HK-2 (cell line): ENCODE measurements around the gene SLC66A3.
"Not testable (repeated sequence)": the region's sequence is repeated elsewhere in the genome, so short reads cannot be mapped to it uniquely, and the experiment has no call there.

Experiments used
- DNase-seq: peaks from one replicate; pipeline ENCODE4 v3.0.0-alpha.2; 2018; ENCODE audit not compliant: unreplicated experiment

SLC66A3 gene

GRCh38 chr2:11163439-11164317 is 8.4 kb downstream of the SLC66A3 start:
- DNase-seq, result no peak

- DNase-seq, result not testable (repeated sequence)
These were observed 9.8 kb downstream of the SLC66A3 start for GRCh38 chr2:11165046-11165445.

GRCh38 chr2:11166476-11166875 is 11.2 kb downstream of the SLC66A3 start:
- no peak for DNase-seq

DNA sequence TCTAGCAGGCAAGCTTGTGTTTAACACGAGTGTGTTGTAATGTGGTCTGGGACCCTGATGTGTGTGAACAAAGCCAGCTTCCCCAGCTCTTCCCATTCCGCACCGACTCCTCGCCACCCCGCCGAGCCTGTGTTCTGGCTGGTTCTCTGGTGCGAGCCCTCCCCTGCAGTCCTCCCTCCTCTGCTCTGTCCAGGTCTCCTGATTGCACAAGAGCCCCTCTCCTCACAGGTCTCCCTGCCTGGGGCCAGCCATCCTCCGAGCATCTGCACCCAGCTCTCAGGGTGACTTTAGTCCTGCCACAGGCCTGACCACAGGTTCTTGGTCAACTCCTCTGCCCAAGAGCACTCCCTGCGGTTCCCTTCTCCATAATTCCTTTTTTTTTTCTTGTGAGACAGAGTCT is 13.2 kb downstream of the SLC66A3 start:
- no peak for DNase-seq

DNA sequence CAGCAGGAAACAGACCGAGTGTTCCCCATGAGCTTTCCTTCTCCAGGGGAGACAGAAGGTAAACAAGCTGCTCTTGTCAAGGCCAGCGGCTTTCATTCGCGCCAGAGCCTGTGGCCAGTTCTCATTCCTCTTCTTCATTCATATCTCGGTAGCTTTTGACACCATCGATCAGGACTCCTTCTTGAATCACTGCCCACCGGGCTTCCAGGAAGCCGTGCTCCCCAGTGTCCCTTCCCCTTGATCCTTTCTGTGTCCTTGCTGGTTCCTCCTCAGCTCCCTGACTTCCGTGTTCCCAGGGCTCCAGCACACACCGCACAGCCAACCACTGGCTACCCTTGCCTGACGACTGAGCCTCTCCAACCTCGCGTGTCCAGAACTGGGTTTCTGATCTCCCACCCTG is 14.1 kb downstream of the SLC66A3 start:
- DNase-seq, result no peak

DNA sequence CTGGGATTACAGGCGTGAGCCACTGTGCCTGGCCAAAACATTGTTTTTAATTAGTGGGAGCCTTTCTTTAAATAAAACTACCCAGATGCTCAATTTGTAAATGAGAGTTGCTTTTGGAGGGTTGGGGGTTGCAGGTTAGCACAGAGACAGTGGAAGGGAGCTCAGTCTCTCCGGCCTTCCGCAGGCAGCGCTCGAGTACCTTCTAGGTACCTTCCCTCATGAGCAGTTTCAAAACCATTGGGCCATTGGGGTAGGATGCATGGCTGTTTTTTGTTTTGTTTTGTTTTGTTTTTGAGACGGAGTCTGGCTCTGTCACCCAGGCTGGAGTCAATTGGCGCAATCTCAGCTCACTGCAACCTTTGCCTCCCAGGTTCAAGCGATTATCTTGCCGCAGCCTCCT is 19.0 kb downstream of the SLC66A3 start:
- no peak for DNase-seq

GRCh38 chr2:11175293-11175795 is 20.1 kb downstream of the SLC66A3 start:
- DNase-seq, result no peak

DNA sequence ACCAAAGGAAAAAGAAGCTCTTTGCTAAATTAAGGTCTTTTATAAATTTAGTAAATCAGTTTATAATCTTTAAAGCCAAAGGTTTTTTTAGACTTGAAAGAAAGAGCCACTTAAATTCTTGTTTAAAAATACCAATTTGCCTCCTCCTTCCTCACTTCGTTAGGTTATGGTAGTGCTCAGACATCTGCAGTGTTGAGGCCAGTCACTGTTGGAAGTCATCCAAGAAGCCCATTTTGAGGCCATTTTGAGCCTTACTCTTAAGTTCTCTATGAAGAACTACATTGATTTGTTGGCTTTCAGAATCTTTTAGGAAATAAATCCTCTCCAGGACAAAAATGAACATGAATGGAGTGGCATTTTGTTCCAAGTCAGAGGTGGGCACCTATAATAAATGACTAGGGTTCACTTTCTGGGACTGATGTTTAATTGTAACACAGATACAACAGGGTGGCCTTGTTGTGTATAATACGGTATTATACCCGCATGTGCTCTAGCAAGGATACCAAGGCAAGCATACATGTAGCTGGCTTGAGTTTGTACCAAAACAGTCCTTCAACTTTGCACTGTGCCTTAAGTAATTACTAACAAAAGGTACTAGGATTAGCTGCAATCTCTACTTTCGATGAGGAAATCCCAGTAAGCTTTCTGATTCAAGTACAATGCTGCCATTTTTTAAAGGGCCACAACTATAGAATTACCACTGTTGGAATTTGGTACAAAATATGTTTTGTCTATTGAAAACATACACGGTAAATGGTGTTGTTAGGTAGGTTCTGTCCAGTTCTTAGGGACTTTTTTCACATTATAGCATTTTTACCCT is 22.8 kb downstream of the SLC66A3 start:
- no peak for DNase-seq

DNA sequence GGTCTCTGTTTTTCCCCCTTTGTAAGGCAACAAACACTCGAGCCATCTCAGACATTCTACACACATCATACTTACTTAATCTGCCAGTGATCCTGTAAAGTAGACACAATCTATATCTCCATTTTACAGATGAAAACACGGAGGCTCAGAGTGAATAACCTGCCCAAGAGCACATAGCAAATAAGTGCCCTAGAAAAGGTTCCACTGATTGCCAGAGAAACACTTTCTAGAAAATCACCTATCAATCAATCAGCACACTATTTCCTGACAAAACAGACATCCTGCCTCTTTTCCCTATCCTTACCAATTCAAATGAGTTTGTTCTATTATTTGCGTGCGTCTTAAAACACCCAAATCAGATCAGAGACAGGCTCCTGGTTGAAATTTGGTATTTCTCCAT is 23.9 kb downstream of the SLC66A3 start:
- DNase-seq, result no peak

DNA sequence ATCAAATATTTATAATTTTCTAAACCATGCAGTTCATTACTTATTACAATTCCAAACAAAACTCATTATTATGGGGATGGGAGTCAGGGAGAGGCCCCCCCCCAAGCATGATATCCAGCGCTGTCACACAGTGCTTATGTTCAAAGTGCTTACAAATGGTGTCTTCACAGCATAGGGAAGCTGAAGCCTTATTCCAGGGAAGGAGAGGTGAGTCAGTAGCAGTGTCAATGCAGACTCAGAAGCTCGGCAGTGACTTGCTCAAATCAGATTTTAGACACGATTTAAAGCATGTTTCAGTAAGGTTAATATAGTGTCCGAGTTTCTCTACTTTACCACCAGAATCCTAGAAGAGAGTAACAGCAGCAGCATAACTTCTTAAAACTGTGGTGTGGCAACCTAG is 24.6 kb downstream of the SLC66A3 start:
- no peak for DNase-seq

GRCh38 chr2:11180653-11181052 is 25.4 kb downstream of the SLC66A3 start:
- no peak for DNase-seq

DNA sequence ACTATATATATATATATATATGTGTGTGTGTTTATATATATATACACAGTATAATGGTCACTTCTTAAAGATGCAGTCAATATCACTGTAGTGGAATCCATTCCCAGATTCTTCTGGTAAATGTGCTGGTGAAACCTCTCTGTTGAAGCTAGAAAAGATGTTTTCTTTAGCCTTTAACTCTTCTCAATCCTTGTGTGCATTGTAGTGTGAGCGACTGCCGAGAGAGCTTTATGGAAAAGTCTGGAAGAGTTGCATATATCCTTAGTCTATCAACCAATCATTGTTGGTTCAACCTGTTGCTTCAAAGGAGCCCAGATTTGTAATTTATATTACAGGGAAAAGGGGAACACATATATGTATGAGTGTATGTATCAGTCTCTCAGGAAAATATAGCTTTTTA is 27.7 kb downstream of the SLC66A3 start:
- DNase-seq, result no peak

- no peak for DNase-seq
These were observed 30.9 kb downstream of the SLC66A3 start for GRCh38 chr2:11186145-11186544.

GRCh38 chr2:11187083-11187619 is 31.9 kb downstream of the SLC66A3 start:
- DNase-seq, result no peak

DNA sequence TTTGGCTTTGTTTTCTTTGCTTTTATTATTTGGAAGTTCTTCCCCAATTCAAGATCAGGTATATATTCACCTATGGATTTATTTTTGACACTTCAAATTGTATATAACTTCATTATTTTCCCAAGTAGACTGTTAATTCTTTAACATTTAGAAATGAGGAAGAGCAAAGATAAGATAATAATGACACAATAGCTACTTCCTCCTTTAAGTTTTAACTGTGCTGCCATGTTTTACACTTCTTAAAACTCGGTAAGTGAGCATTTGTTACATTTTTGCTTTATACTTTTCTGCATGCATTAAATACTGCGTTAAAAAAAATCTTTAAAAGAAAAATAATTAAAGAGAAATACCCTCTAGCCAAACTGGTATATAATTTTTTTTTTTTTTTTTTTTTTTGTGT is 32.5 kb downstream of the SLC66A3 start:
- no peak for DNase-seq

DNA sequence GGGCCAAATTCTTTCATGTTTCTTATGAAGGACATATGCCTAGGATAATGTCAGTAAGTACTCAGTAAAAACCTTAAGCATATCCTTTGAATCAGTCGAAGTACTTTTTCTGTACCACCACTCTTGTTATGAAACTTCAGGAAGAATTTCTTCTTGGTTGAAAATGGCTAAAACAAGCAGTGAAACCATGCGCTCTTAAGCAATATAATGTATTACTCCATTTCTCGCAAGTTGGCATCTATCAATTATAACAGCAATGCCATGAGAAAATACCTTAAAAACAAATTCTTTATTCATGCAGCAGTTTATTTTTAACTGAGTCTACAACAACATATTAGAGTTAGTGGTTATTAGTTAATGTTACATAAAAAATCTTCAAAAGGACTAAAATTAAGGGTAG is 41.0 kb downstream of the SLC66A3 start:
- DNase-seq, result no peak

- DNase-seq, result no peak
These were observed 45.4 kb downstream of the SLC66A3 start for GRCh38 chr2:11200651-11201050.

GRCh38 chr2:11201969-11202368 is 46.7 kb downstream of the SLC66A3 start:
- no peak for DNase-seq

GRCh38 chr2:11203480-11203879 is 48.2 kb downstream of the SLC66A3 start:
- DNase-seq, result no peak

DNA sequence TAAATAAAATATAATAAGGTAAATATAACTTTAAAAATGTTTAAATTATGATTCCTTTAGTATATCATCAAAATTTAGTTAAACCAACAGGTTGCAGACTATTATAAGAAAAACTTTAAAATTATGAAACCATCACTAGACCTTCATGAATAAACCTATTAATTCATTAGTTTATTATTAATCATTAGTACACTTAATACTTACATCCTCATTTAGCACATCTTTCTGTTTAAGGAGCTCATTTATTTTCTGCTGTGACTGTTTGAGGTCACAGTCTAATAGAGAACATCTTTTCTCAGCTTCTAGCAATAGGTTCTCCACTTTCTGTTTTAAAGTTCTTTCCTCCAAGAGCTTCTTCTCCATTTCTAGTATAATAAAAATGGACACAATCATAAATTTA is 52.8 kb downstream of the SLC66A3 start:
- no peak for DNase-seq

- no peak for DNase-seq
These were observed 57.4 kb downstream of the SLC66A3 start for GRCh38 chr2:11212645-11213044.

- no peak for DNase-seq
These were observed 57.9 kb downstream of the SLC66A3 start for GRCh38 chr2:11213090-11213638.
